OCI-LY7 (cell line): ENCODE results near the gene PCNA. TPM values are rescaled to one million over a fixed set of nuclear protein-coding genes. Genes with fewer than 3 reads are reported as not detected.

Source experiments
- BruUV-seq: library from RNA; stranded (reverse); fragments of 400-500 nt; replicated peaks from 2 replicates; lab custom pipeline; 2021; lab: Mats Ljungman, UMichigan
- CTCF ChIA-PET: fragments of 300-600 bp; sonication (Branson Sonifier 250); formaldehyde crosslinking; loops from one replicate; lab custom pipeline; 2022; ENCODE audit warnings: antibody characterized with exemption; ENCODE audit not compliant: unreplicated experiment; lab: Charles Lee
- POLR2A ChIA-PET: fragments of 300-600 bp; sonication (Branson Sonifier 250); formaldehyde crosslinking; loops from one replicate; lab custom pipeline; 2022; ENCODE audit warnings: antibody characterized with exemption; lab: Charles Lee
- DNase-seq: peaks from one replicate; pipeline ENCODE4 v3.0.0-alpha.2; 2015; ENCODE audit warnings: low spot score
- H2AFZ ChIP-seq: fragments of 200-600 bp; sonication (generic), shearing (Covaris generic); 2 replicates; pipeline ENCODE4 v1.6.1; 2014; ENCODE audit warnings: mild to moderate bottlenecking, antibody characterized with exemption, low read length, moderate library complexity
- H3K27ac ChIP-seq: fragments of 200-600 bp; sonication (generic); 2 replicates; pipeline ENCODE4 v1.5.1; 2014; ENCODE audit warnings: mixed run types, low read depth, mild to moderate bottlenecking, moderate library complexity, low read length, inconsistent platforms; ENCODE audit not compliant: poor library complexity, severe bottlenecking
- H3K36me3 ChIP-seq: fragments of 200-600 bp; sonication (generic); 2 replicates; pipeline ENCODE4 v1.6.1; 2014; ENCODE audit warnings: mild to moderate bottlenecking, antibody characterized with exemption, low read length, moderate library complexity, mixed read lengths; ENCODE audit not compliant: insufficient read depth
- H3K4me1 ChIP-seq: fragments of 200-600 bp; sonication (generic); 2 replicates; pipeline ENCODE4 v1.5.1; 2014; ENCODE audit warnings: mild to moderate bottlenecking, low read length; ENCODE audit not compliant: insufficient read depth, poor library complexity, severe bottlenecking
- H3K4me2 ChIP-seq: fragments of 200-600 bp; sonication (generic); 2 replicates; pipeline ENCODE4 v1.6.1; 2014; ENCODE audit warnings: mild to moderate bottlenecking, low read length
- H3K4me3 ChIP-seq: fragments of 200-600 bp; sonication (generic); 2 replicates; pipeline ENCODE4 v1.5.1; 2014; ENCODE audit warnings: mild to moderate bottlenecking, low read depth, low read length; ENCODE audit not compliant: poor library complexity, severe bottlenecking
- H3K79me2 ChIP-seq: fragments of 200-600 bp; sonication (generic); 2 replicates; pipeline ENCODE4 v1.6.1; 2016; ENCODE audit warnings: low read depth, mild to moderate bottlenecking, low read length, moderate library complexity, mixed read lengths; ENCODE audit not compliant: insufficient read depth
- H3K9me2 ChIP-seq: fragments of 200-600 bp; sonication (generic); 2 replicates; pipeline ENCODE4 v1.6.1; 2016; ENCODE audit warnings: mild to moderate bottlenecking, low read length, mixed read lengths; ENCODE audit not compliant: insufficient read depth
- H3K9me3 ChIP-seq: fragments of 200-600 bp; sonication (generic); 2 replicates; pipeline ENCODE4 v1.6.1; 2014; ENCODE audit warnings: mild to moderate bottlenecking, mixed run types, low read length, mixed read lengths
- H4K20me1 ChIP-seq: fragments of 200-600 bp; sonication (generic); 2 replicates; pipeline ENCODE4 v1.6.1; 2014; ENCODE audit warnings: mild to moderate bottlenecking, antibody characterized with exemption, low read length, moderate library complexity, mixed read lengths; ENCODE audit not compliant: insufficient read depth
- EZH2phosphoT487 ChIP-seq: fragments of 200-600 bp; sonication (generic); IDR thresholded peaks from 2 replicates; pipeline ENCODE4 v1.6.1; 2018; ENCODE audit warnings: low read depth, borderline replicate concordance, mild to moderate bottlenecking, mixed run types, antibody characterized with exemption, low read length, moderate library complexity, mixed read lengths
- intact Hi-C: fragments of 100-400 bp; cut with micrococcal nuclease; formaldehyde crosslinking; loops from one replicate; pipeline ENCODE4 v1.10.0; 2022; ENCODE audit not compliant: unreplicated experiment
- total RNA-seq, 2 experiments: library from RNA; depleted of rRNA in 1 of 2; stranded (reverse); fragments of >200 nt in 1 of 2; shearing (Covaris generic) in 1 of 2; gene quantifications; 2 replicates each; pipeline ENCODE4 v1.2.3, GENCODE V29; 2014 to 2022
- TF ChIP-seq, protein P1 (sequence below): fragments of 200-600 bp; sonication (generic); conservative IDR thresholded peaks from 2 replicates; pipeline ENCODE4 v1.5.1; 2014; ENCODE audit warnings: mild to moderate bottlenecking, antibody characterized with exemption, low read length, moderate library complexity, mixed read lengths

Gene PCNA
- total RNA-seq, 2 experiments from 2014 or later, result 470 to 567 TPM

GRCh38 chr20:5116875-5117274 lies 2.9 kb downstream of the PCNA start:
- no peak for TF ChIP-seq EZH2phosphoT487
- TF ChIP-seq, protein P1, sequence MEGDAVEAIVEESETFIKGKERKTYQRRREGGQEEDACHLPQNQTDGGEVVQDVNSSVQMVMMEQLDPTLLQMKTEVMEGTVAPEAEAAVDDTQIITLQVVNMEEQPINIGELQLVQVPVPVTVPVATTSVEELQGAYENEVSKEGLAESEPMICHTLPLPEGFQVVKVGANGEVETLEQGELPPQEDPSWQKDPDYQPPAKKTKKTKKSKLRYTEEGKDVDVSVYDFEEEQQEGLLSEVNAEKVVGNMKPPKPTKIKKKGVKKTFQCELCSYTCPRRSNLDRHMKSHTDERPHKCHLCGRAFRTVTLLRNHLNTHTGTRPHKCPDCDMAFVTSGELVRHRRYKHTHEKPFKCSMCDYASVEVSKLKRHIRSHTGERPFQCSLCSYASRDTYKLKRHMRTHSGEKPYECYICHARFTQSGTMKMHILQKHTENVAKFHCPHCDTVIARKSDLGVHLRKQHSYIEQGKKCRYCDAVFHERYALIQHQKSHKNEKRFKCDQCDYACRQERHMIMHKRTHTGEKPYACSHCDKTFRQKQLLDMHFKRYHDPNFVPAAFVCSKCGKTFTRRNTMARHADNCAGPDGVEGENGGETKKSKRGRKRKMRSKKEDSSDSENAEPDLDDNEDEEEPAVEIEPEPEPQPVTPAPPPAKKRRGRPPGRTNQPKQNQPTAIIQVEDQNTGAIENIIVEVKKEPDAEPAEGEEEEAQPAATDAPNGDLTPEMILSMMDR, result no peak
- H3K27ac ChIP-seq, result peak overlapping the region; percentile 89
- ChIA-PET POLR2A (interaction anchor here (1.0 to 2.3 kb wide), 4 partner anchors 10 to 118 kb away, joined by 3 to 7 read pairs (median 5); partner anchors contain the start of gene CDS2), CTCF (interaction anchor here (1.4 kb wide), 1 partner anchor 8 kb away, joined by 3 read pairs; no protein-coding TSS in a partner anchor)
- intact Hi-C loops, result loop anchor here (5.0 kb wide), 2 partner anchors 305 to 835 kb away; partner anchors contain the start of genes MCM8 and TRMT6
- H3K4me3 ChIP-seq, result peak overlapping the region; percentile 98
- peak overlapping the region; percentile 91 for H3K4me2 ChIP-seq
- peaks cover 59% of the 10 kb centered on the region for H3K4me1 ChIP-seq
- no peaks in the 10 kb centered on the region for H3K9me2 ChIP-seq
- no TSS peak for BruUV-seq
- H2AFZ ChIP-seq, result no peak overlapping the region
- peaks cover 62% of the 10 kb centered on the region for H3K79me2 ChIP-seq
- no peaks in the 10 kb centered on the region for H3K9me3 ChIP-seq
- no peak for DNase-seq
- H3K36me3 ChIP-seq, result peaks cover 62% of the 10 kb centered on the region
- peaks cover 46% of the 10 kb centered on the region for H4K20me1 ChIP-seq

- peak overlapping the region; percentile 91 for H3K4me2 ChIP-seq
- no peaks in the 10 kb centered on the region for H3K9me2 ChIP-seq
These were observed 5.4 kb downstream of the PCNA start for GRCh38 chr20:5114403-5114802.

More at GRCh38 chr20:5114403-5114802, 5.4 kb downstream of the PCNA start:
- H4K20me1 ChIP-seq, result peaks cover 49% of the 10 kb centered on the region
- no peak for DNase-seq
- peaks cover 71% of the 10 kb centered on the region for H3K79me2 ChIP-seq
- H3K4me1 ChIP-seq, result peaks cover 51% of the 10 kb centered on the region
- intact Hi-C loops, result no loop called here
- H3K27ac ChIP-seq, result no peak overlapping the region
- H3K9me3 ChIP-seq, result no peaks in the 10 kb centered on the region
- H3K36me3 ChIP-seq, result peaks cover 81% of the 10 kb centered on the region
- no peak overlapping the region for H2AFZ ChIP-seq
- ChIA-PET CTCF (interaction anchor here (2.9 kb wide), 1 partner anchor 12 kb away, joined by 9 read pairs; the partner anchor contains the start of gene CDS2), POLR2A (interaction anchor here (0.6 to 1.4 kb wide), 3 partner anchors 26 to 79 kb away, joined by 3 to 6 read pairs (median 3); no protein-coding TSS in a partner anchor)
- peak overlapping the region; percentile 97 for H3K4me3 ChIP-seq
- BruUV-seq, result no TSS peak
- TF ChIP-seq, protein P1, result no peak
- no peak for TF ChIP-seq EZH2phosphoT487
